Hepatocyte (in vitro differentiated cells): ENCODE measurements around the gene CYYR1.

Experiments
- CTCF ChIP-seq: fragments of 200-600 bp; sonication (generic); IDR thresholded peaks from 2 replicates; pipeline ENCODE4 v1.5.1; 2016; ENCODE audit warnings: antibody characterized with exemption, mild to moderate bottlenecking; ENCODE audit not compliant: poor library complexity
- EZH2 ChIP-seq: fragments of 200-600 bp; sonication (generic); IDR thresholded peaks from 2 replicates; pipeline ENCODE4 v1.6.1; 2016; ENCODE audit warnings: antibody characterized with exemption, mild to moderate bottlenecking, borderline replicate concordance
- EZH2phosphoT487 ChIP-seq: fragments of 200-600 bp; sonication (generic); IDR thresholded peaks from one replicate; pipeline ENCODE4 v1.6.1; 2018; ENCODE audit warnings: antibody characterized with exemption, mild to moderate bottlenecking, low read depth, moderate library complexity; ENCODE audit not compliant: unreplicated experiment, severe bottlenecking

- TF ChIP-seq CTCF (no peak), EZH2 (no peak), EZH2phosphoT487 (no peak)
These were observed 8.0 kb downstream of the CYYR1 start for GRCh38 chr21:26565111-26565510.
